SW 1271 (cell line): ENCODE measurements around the gene TRPV4.
A peak's percentile ranks its signal among the peaks of the same experiment; 100 is the strongest.
"Not testable (repeated sequence)": the region's sequence is repeated elsewhere in the genome, so short reads cannot be mapped to it uniquely, and the experiment has no call there.

Experiments used
- DNase-seq, 2 experiments: peaks; one replicate each; lab custom pipeline; 2025; lab: John Stamatoyannopoulos, UW

Gene TRPV4

DNA sequence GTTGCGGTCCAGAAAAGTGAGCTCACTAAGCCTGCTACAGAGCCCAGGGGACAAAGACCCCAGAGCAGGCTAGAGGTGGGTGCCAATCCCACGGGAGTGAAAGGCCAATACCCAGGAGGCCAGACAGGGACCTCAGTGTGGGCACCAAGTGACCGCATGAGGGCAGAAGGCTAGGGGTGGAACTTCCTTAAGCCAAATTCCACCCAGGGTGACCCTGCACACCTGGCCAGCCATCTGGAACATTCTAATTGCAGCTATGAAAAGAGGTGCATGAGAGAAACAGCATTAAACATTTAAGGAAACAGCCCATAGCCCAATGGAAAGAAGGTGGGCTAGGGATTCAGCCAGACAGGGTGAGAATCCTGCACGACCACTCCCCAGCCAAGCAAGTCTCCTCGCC lies 27.8 kb upstream of the TRPV4 start:
- no peak for DNase-seq

DNA sequence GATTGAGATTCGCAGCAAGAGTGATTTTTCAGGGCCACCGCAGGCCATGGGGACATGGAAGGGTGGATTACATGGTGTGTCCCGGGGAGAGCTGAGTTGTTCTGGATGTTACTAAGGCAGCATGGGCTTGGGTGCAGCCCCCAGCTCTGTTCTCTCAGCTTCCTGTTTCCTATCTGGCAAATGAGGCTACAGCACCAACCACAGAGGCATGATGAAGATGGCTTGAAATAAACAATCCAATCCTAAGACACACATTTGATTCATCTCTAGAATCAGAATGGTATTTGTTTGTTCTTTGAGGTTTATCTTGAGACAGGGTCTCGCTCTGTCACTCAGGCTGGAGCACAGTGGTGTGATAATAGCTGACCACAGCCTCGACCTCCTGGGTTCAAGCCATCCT lies 25.6 kb upstream of the TRPV4 start:
- no peak for DNase-seq

DNA sequence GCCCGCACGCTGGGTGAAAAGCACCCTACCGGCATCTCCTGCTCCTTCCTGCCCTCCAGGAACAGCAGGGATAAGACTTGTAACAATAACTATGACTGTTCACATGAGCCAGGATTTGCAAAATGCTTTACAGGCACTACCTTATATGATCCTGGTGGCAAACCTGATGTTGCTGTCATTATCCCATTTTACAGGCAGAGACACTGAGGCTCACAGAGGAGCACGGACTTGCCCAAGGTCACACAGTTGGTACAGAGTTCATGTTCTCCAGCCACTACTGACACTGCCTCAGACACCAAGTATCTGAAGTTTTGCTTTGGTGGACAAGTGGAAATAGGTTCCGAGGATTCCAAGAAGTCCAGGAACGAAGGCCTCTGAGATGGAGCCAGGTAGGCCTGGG lies 24.5 kb upstream of the TRPV4 start:
- no peak for DNase-seq

DNA sequence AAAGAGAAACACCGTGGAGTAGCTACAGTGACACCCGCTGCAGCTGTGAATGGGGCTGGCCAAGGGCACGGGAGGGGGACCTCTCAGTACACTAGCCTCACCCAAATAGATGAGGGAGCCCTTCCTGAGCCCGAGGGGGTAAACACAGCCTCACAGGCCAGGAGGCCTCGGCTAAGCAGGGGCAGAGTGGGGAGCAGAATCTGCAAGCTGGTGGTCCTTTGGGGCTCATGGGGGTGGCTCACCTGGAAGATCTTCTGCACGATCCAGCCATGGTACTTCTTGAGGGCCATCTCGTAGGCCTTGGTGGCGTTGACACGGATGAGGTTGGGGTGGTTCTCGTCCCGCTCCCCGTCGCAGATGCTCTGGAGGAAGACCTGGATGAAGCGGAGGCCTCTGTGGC lies 22.2 kb upstream of the TRPV4 start:
- DNase-seq = no peak

DNA sequence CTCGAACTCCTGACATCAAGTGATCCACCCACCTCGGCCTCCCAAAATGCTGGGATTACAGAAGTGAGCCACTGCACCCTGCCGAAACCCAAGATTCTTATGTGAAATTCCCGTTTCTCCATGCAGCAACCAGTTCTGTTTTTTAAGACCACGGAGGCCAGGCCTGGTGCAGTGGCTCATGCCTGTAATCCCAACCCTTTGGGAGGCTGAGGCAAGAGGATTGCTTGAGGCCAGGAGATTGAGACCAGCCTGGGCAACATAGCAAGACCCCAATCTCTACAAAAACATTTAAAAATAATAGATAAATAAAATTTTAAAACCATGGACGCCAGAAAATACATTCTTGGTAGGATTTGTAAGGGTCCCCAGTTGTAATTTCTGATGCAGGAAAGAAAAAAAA lies 17.3 kb upstream of the TRPV4 start:
- DNase-seq = not testable (repeated sequence)

DNA sequence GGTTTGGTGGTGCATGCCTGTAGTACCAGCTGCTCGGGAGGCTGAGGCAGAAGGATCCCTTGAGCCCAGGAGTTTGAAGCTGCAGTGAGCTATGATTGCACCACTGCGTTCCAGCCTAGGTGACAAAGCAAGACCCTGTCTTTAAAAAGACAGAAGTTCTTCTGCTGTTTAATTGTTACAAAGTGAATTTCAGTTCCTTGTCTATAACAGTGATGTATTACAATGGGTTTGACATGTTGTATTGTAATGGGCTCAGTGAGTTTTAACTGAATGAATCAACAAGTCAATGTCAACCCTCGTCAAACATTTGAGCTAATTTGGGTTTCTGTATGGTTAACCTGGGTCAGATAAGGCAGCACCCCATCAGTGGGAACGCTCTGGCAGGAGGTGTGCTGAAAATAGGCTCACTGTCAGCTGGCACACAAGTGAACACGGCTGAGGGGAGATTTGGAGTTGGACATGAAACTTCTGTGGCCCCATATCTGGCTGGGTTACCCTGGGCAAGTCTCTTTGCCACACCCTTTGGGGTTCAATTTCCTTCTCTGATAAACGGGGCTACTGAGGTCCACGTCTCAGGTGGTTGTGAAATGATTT lies 14.0 kb upstream of the TRPV4 start:
- DNase-seq = no peak

DNA sequence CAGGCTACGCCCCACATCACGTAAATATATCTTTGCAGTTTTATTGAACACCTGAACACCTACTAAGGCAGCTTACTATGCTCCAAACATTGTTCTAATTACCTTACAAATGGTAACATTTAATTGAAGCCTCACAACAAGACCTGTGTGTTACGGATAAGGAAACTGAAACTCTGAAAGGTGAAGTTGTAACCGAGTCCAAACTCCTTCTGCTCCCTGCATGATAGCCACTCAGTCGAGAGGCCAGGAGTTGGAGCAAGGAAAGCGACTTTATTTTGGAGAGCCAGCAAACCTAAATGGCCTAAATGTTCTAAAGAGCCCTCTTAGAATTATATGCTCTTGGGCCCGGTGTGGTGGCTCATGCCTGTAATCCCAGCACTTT lies 12.6 kb upstream of the TRPV4 start:
- no peak for DNase-seq

DNA sequence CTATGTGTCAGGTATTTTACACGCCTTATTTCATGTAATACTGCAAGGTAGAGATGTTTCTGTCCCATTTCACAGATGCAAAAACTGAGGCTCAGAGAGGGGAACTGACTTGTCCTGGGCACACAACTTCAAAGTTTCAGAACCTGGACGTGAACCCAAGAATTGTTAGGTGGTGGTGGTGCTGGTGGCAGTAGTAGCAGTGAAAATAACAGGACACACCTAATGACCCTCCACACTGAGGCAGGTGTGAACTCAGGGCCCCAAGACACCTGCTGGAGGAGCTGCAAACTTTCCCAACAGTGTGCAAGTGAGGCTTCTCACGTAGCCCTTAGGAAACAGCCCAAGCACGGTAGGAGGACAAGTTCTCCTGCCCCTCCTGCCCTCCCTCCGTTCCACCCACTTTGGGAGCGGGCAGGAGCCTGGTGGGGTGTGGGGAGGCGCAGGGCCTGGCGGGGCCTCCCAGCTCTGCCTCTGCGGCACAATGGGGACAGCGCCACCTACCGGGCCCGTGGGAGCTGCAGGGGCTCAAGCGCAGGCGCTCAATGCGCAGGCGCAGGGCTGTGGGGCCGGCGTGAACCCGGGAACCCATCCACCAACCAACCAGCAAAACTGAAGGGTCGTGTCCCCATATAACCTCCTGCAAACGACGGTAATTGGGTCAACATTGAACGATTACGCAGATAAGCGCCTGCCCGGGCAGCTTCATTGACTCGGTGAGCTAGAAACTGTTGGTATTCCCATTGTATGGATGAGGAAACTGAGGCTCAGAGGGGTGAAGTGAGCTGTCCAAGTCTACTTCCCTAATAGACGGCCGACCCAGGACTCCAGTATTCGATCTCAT lies 12.0 kb upstream of the TRPV4 start:
- peak; percentile 19 to 65 for DNase-seq

DNA sequence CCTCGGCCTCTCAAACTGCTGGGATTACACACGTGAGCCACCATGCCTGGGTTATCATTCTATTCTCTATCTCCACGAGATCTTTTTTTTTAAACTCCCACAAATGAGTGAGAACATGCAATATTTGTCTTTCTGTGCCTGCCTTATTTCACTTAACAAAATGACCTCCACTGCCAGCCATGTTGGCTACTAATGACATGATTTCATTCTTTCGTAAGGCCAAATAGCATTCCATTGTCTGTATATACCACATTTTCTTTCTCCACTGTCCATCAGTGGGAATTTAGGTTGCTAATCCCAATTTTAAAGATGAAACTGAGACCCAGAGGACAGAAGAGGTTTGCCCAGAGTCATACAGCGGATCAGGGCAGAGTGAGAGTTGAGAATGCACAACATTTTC lies 10.9 kb upstream of the TRPV4 start:
- DNase-seq = no peak

DNA sequence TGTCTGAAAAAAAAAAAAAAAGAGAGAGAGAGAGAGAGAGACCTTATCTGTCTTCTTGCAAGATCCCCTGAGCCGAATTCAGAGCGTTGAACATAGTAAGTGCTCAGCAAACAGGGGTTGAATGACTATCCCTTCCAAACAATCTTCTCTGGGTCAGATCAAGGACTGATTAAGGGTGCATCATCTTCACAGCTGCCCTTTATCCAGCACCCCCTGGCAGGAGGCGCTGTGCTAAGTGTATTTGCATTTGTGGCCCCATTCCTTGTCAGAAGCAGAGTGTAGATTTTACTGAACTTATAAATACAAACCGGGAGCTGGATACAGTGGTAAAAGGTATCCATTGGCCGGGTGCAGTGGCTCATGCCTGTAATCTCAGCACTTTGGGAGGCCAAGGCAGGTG lies 8.8 kb upstream of the TRPV4 start:
- no peak for DNase-seq

DNA sequence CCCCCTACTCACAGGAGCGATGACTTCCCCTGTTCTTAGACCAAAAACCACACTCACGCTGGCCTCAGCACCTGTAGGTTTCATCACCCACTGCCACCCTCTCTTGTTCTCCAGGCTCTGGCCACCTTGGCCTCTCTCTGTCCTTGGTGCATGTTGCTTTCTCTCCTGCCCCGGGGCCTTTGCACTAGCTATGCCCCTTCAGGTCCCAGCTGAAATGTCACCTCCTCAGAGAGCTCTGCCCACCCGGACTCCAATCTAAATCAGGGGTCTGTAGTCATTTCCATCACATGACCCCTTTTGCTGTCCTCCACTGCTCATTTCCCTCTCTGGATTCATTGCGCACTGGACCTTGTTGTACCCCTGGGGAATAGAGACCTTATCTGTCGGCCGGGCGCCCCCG lies 8.2 kb upstream of the TRPV4 start:
- DNase-seq = no peak

DNA sequence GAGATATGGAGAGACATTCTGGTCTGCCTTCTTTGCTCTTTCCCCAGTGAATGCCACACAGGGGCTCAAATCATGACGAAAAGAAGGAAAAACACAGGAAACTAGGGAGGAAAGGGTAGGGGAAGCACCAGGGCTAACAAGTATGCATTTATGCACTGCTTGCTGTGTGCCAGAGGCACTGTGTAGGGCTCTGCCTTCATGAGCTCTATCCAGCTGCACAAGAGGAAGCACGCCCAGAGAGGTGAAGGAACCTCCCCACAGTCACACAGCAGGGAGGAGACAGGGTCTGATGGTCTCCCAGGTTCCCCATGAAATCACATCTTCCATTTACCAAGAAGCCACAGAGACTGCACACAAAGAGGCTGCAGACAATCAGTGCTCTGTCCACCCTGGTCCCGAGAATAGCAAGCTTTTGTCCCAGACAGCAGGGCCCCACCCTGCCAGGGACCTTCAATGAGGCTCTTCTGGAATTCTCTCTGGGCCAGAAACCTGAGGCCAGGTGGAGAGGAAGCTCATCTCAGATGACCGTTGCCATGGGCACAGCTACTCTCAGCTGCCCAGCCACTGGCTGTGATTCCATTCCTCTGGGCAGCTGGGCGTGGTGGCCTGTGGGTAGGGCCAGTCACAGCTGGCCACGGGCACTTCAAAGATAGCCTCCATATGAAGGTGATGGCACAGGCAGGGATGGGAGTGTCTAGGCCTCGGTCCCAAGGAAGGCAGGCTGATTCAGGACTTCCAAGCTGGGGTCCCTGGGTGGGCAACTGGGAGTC lies 7.3 kb upstream of the TRPV4 start:
- peak in 1 of 2 experiments; percentile 31 for DNase-seq

DNA sequence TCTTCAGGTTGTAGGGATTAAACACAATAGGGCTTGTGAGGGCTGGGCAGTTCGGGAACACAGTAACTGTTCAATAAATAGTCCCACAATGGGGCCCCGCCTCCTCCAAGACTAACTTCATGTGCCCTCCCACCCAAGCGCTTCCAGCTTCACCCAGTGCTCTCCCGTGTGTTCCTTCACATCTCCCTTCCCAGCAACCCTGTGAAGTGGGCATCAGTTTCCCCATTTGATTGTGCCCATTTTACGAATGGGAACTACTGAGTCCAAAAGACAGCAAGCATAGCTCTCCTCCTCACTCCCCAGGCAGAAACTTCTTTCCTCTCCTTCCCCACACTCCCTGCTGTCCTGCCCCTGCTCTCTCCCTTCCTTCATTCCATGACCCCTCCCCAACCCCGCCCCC lies 6.2 kb upstream of the TRPV4 start:
- DNase-seq = no peak

DNA sequence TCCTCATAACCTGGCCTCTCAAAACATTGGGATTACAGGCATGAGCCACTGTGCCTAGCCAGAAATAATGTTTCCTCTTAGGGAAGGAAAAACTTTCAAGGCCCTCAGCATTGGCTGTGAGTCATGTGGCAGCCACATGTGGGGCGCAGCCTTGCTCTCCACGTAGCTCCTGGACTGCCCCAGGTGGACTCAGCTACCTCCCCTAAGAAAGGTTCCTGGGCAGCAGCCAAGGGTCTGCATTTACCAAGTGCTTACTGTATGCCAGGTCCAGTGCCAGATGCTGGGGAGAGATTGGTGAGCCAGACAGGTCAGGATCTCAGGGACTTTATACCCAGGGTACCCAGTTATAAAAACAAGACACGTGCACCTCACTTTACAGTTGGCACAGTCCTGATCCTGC lies 3.7 kb upstream of the TRPV4 start:
- no peak for DNase-seq

DNA sequence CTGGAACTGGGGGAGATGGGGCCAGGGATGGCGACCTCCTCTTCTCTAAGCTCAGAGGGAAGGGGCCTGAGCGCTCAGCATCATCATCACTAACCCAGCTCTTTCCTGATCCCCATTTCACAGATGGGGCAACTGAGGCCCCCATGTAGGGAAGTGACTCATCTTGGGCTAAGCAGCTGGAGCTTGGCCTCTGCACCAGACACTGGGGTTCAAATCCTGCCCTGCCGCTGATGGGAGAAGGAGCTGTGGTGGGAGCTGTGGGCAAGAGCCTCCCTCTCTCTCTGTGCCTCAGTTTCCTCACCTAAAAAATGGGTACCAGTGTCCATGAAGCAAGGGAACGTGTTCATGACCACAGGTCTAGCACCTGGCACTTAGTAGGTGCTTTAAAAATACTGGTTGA lies 2.6 kb upstream of the TRPV4 start:
- DNase-seq = no peak

DNA sequence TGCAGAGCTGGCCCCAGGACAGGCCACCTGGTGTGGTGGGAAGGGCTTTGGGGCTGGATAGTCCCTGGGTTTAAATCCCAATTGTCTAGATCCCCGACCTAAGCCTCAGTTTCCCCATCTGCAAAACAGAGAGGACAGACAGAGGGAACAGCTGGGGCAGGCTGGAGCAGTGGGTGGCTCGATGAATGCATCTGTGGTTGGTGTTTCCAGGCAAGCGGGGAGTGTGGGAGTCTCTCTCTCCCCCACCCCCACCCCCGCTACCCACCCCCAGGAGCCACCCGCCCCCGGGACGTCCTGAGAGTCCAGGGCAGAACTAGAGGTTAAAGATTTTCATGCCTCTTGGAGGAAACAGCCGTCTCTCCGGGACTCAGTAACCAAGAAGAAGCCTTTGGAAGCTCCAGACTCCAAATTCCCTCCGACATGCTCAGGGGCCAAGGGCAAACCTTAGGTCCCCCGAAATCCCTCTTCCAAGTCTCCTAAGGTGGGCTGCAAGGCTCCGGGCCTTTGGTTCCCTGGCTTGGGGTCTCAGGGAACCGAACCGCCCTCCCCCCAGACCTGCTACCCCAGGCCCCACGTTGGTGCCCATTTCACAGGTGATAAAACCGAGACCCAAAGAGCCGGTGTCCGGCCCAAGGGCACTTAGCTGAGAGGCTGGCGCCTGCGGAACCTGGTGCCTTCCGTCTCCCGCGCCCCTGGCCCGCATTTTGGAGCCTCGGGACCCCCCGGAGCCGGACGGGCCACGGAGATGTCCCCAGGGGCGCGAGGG lies 474 bp downstream of the TRPV4 start:
- DNase-seq = no peak

DNA sequence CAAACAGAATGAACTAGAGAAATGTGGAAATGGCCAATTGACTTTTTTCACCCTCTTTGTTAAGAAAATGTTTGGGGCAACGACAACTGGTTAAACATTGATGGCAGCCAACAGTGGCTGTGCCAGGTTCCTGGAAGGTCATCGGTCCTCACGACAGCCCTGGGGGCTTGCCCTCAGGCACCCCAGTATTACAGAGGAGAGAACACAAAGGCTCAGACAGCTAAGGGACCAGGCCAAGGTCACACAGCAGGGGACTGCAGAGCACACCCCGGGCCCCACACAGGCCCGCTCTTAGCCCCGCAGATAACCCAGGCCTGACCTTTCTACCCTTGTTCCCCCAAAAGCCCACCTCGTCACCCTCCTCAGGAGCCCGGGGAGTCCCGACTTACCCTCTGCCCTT lies 1.3 kb downstream of the TRPV4 start:
- no peak for DNase-seq

DNA sequence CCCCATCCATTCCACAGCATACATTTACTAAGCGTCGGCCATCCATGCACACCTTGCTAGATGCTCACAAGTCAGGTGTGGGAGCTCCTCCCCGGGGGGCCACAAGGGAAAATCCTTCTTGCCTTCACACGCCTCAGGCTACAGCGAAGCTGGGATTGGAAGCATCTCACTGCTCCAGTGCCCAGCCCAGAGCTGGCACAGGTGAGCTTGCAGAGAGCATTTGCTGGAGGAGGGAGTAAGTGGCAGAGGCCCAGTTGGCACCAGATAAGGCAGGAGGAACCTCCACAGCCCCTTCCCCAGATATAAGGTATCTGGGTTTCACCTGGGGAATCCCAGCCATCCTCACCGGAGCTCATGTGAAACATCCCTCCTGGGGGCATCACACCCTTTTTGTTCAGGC lies 1.8 kb downstream of the TRPV4 start:
- no peak for DNase-seq

DNA sequence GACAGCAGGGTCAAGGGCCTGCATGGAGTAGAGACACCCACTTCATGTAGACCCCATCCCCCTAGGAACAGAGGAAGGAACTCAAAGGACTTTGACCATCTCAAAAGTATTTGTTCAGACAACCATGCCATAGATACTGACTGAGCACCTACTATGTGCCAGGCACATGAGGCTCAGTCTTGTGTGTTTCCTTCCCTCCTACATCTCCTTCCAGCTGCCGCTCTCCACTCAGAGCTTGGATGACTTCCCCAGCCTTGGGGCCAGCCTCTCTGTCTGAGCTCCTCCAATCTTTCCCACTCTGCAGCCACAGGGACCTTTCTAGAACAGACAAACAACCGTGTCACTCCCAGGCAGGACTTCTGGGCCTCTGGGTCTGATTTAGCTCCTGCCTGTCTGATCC lies 2.5 kb downstream of the TRPV4 start:
- no peak for DNase-seq

DNA sequence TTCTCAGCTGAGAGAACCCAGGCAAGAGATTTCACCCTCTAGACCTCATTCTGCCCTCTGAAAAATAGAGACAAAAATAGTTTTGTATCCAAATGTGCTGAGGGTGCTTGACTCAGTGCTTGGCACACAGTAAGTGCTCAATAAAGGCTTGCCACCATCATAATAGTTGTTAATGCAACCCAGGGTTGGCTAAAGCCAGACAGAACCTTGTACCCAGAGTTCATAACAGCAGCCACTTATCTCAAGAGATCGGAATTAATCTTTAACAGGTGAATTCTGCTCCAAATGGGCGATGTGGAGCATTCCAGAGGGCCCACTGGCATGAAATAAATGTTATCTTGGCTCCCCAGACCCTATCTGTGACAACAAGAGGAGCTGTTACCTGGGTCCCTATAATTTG lies 2.9 kb downstream of the TRPV4 start:
- no peak for DNase-seq

DNA sequence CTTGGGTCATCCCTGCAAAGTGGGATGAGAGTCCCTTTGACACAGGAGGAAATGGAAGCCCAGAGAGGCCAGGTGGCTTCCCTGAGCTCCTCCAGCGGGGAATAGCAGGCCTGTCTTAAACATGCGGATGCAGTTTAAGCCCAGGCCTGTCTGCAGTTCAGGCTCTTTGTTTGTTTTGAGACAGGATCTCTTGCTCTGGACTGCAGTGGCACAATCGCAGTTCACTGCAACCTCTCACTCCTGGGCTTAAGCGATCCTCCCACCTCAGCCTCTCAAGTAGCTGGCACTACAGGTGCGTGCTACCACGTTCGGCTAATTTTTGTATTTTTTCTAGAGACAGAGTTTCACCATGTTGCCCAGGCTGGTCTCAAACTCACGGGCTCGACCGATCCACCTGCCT lies 3.5 kb downstream of the TRPV4 start:
- DNase-seq = no peak

DNA sequence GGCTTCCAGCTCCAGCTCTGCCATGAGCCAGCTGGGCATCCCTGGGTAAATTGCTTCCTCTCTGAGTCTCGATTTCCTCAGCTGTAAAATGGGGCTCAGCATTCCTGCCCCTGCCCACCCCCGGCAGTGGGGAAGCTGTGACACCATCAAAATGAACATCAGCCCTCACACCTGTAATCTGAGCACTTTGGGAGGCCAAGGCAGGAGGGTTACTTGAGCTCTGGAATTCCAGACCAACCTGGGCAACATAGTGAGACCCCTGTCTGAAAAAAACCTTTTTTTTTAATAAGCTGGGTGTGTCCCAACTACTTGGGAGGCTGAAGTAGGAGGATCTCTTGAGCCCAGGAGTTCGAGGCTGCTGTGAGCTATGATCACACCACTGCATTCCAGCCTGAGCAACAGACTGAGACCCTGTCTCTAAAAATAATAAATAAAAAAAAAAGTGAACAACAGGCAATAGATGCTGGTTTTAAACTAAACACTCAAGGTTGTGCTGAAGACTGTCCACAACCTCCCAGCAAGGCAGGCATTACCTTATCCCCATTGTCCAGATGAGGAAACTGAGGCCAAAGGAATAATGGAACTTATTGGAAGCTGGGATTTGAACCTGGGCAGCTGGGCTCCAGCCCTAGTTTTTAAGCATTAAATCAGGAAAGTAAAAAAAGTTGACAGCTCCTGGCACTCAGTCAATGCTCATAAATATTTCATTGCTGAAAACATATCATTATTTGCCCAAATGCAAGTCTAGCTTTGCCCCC lies 4.3 kb downstream of the TRPV4 start:
- DNase-seq = no peak
